Loucy (cell line): ENCODE data around the gene CRTC1.

Experiments used
- EZH2phosphoT487 ChIP-seq: fragments of 200-600 bp; IDR thresholded peaks from 2 replicates; pipeline ENCODE4 v1.6.1; 2018; ENCODE audit warnings: antibody characterized with exemption, mild to moderate bottlenecking, moderate library complexity, borderline replicate concordance
- TF ChIP-seq, protein P1 (sequence below): fragments of 200-600 bp; sonication (generic); conservative IDR thresholded peaks from 2 replicates; pipeline ENCODE4 v1.5.1; 2014; ENCODE audit warnings: mild to moderate bottlenecking, antibody characterized with exemption, low read length

DNA sequence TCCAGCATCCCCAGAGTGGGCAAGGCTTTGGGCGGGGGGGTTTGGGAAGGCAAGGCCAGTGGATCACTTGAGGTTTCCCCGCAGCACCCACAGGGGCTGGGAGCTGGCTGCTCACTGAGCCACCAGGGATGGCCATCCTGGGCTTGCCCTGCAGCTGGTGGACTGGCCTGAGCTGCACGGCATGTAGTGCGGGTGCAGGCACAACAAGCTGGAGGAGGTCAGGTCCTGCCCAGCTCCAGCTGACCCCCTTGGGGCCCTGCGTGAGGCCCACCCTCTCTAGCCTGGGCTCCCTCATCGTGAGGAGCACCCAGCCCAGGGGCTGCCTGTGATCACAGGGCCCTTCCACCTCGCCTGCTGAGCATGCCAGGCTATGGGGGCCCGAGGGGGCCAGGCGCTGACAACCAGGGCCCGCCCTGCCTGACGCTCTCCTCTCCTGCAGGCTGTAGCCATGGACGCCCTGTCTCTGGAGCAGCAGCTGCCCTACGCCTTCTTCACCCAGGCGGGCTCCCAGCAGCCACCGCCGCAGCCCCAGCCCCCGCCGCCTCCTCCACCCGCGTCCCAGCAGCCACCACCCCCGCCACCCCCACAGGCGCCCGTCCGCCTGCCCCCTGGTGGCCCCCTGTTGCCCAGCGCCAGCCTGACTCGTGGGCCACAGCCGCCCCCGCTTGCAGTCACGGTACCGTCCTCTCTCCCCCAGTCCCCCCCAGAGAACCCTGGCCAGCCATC lies 84.7 kb downstream of the CRTC1 start:
- TF ChIP-seq, protein P1, sequence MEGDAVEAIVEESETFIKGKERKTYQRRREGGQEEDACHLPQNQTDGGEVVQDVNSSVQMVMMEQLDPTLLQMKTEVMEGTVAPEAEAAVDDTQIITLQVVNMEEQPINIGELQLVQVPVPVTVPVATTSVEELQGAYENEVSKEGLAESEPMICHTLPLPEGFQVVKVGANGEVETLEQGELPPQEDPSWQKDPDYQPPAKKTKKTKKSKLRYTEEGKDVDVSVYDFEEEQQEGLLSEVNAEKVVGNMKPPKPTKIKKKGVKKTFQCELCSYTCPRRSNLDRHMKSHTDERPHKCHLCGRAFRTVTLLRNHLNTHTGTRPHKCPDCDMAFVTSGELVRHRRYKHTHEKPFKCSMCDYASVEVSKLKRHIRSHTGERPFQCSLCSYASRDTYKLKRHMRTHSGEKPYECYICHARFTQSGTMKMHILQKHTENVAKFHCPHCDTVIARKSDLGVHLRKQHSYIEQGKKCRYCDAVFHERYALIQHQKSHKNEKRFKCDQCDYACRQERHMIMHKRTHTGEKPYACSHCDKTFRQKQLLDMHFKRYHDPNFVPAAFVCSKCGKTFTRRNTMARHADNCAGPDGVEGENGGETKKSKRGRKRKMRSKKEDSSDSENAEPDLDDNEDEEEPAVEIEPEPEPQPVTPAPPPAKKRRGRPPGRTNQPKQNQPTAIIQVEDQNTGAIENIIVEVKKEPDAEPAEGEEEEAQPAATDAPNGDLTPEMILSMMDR, result no peak
- no peak for TF ChIP-seq EZH2phosphoT487
